SU-DHL-6 (cell line): ENCODE measurements around the gene TRPM7.

Experiments used
- H2AFZ ChIP-seq: fragments of 200-600 bp; sonication (generic); 2 replicates; pipeline ENCODE4 v1.6.1; 2014; ENCODE audit warnings: low read depth, mild to moderate bottlenecking, moderate library complexity, mixed read lengths, antibody characterized with exemption, low read length; ENCODE audit not compliant: severe bottlenecking
- H3F3A ChIP-seq: fragments of 200-600 bp; shearing (Covaris generic); 2 replicates; pipeline ENCODE4 v1.6.0; 2016; ENCODE audit warnings: antibody characterized with exemption, mild to moderate bottlenecking; ENCODE audit not compliant: insufficient read depth
- H3K27ac ChIP-seq: fragments of 200-600 bp; sonication (generic); 2 replicates; pipeline ENCODE4 v1.5.1; 2016; ENCODE audit warnings: low read depth, mild to moderate bottlenecking, low read length, moderate library complexity, mixed read lengths
- H3K27me3 ChIP-seq: fragments of 200-600 bp; sonication (generic), shearing (Covaris generic); 2 replicates; pipeline ENCODE4 v1.6.0; 2014; ENCODE audit warnings: mild to moderate bottlenecking, low read length
- H3K36me3 ChIP-seq: fragments of 200-600 bp; sonication (generic); 2 replicates; pipeline ENCODE4 v1.6.1; 2014; ENCODE audit warnings: mild to moderate bottlenecking, low read length, mixed read lengths
- H3K4me2 ChIP-seq: fragments of 300-600, 200-600 bp; shearing (Covaris generic), sonication (generic); 2 replicates; pipeline ENCODE4 v1.6.0; 2014; ENCODE audit warnings: low read length, low read depth, mild to moderate bottlenecking; ENCODE audit not compliant: poor library complexity, severe bottlenecking
- H3K4me3 ChIP-seq: fragments of 200-600 bp; sonication (generic); 2 replicates; pipeline ENCODE4 v1.5.1; 2014; ENCODE audit warnings: antibody characterized with exemption, low read length, mild to moderate bottlenecking, mixed read lengths; ENCODE audit not compliant: insufficient read depth, poor library complexity, severe bottlenecking
- H3K79me2 ChIP-seq: fragments of 200-600 bp; sonication (generic); 2 replicates; pipeline ENCODE4 v1.6.1; 2014; ENCODE audit warnings: mild to moderate bottlenecking, low read length, moderate library complexity; ENCODE audit not compliant: insufficient read depth
- H3K9ac ChIP-seq: fragments of 200-600 bp; sonication (generic); 2 replicates; pipeline ENCODE4 v1.7.0; 2014; ENCODE audit warnings: mild to moderate bottlenecking, low read length
- H3K9me2 ChIP-seq: fragments of 200-600 bp; sonication (generic); replicated peaks from 2 replicates; pipeline ENCODE4 v1.6.1; 2014; ENCODE audit warnings: low read length; ENCODE audit not compliant: insufficient read depth
- H3K9me3 ChIP-seq: fragments of 200-600 bp; sonication (generic); 2 replicates; pipeline ENCODE4 v1.6.1; 2014; ENCODE audit warnings: low read length, mixed read lengths; ENCODE audit not compliant: insufficient read depth
- H4K20me1 ChIP-seq: fragments of 200-600 bp; sonication (generic); 2 replicates; pipeline ENCODE4 v1.6.1; 2014; ENCODE audit warnings: low read depth, mild to moderate bottlenecking, antibody characterized with exemption, low read length, moderate library complexity, mixed read lengths
- CTCF ChIP-seq: fragments of 200-600 bp; sonication (generic); IDR thresholded peaks from one replicate; pipeline ENCODE4 v1.5.1; 2017; ENCODE audit warnings: antibody characterized with exemption, mild to moderate bottlenecking, low read length, moderate library complexity; ENCODE audit not compliant: insufficient read depth, poor library complexity, severe bottlenecking
- EZH2phosphoT487 ChIP-seq: fragments of 200-600 bp; sonication (generic), shearing (Covaris generic); conservative IDR thresholded peaks from 2 replicates; pipeline ENCODE4 v1.6.1; 2018; ENCODE audit warnings: mild to moderate bottlenecking, antibody characterized with exemption, low read length, moderate library complexity, mixed read lengths

The TRPM7 gene

GRCh38 chr15:50552238-50552637 lies 134.4 kb downstream of the TRPM7 start:
- H3K79me2 ChIP-seq: no peaks in the 10 kb centered on the region
- TF ChIP-seq CTCF: no peak
- no peak for TF ChIP-seq EZH2phosphoT487
- H3F3A ChIP-seq: no peaks in the 10 kb centered on the region
- no peaks in the 10 kb centered on the region for H3K27me3 ChIP-seq
- H3K27ac ChIP-seq: no peak overlapping the region
- H3K4me3 ChIP-seq: no peak overlapping the region
- H3K9ac ChIP-seq: no peak overlapping the region
- no peak overlapping the region for H2AFZ ChIP-seq
- H4K20me1 ChIP-seq: no peaks in the 10 kb centered on the region
- H3K9me2 ChIP-seq: no peaks in the 10 kb centered on the region
- H3K9me3 ChIP-seq: no peaks in the 10 kb centered on the region
- H3K36me3 ChIP-seq: no peaks in the 10 kb centered on the region
- no peak overlapping the region for H3K4me2 ChIP-seq

GRCh38 chr15:50549326-50549725 lies 137.3 kb downstream of the TRPM7 start:
- Histone ChIP-seq H3K27me3 (no peaks in the 10 kb centered on the region), H3K27ac (no peak overlapping the region), H4K20me1 (no peaks in the 10 kb centered on the region), H3K9me2 (no peaks in the 10 kb centered on the region), H3K9ac (no peak overlapping the region), H3K36me3 (no peaks in the 10 kb centered on the region), H3K4me2 (no peak overlapping the region), H3K9me3 (no peaks in the 10 kb centered on the region), H3K4me3 (no peak overlapping the region), H3K79me2 (no peaks in the 10 kb centered on the region), H3F3A (no peaks in the 10 kb centered on the region), H2AFZ (no peak overlapping the region)
- no peak for TF ChIP-seq EZH2phosphoT487
- no peak for TF ChIP-seq CTCF

- H3F3A ChIP-seq: no peaks in the 10 kb centered on the region
- no peak within 1 kb of the TSS for H3K4me2 ChIP-seq
- no peaks in the 10 kb centered on the region for H3K79me2 ChIP-seq
- no peaks in the 10 kb centered on the region for H3K9me2 ChIP-seq
- H3K9ac ChIP-seq: no peak within 1 kb of the TSS
- H3K36me3 ChIP-seq: no peaks in the 10 kb centered on the region
- TF ChIP-seq EZH2phosphoT487: no peak
- TF ChIP-seq CTCF: no peak
- H2AFZ ChIP-seq: no peak within 1 kb of the TSS
- no peaks in the 10 kb centered on the region for H3K27me3 ChIP-seq
- no peaks in the 10 kb centered on the region for H4K20me1 ChIP-seq
- no peak within 1 kb of the TSS for H3K27ac ChIP-seq
- H3K9me3 ChIP-seq: no peaks in the 10 kb centered on the region
- H3K4me3 ChIP-seq: no peak within 1 kb of the TSS
These were observed 140.0 kb downstream of the TRPM7 start, which contains the start of gene USP50 for GRCh38 chr15:50546566-50546965. Gene USP50 (minus strand): TSS chr15:50546666. CDS start chr15:50546525, 141 bp downstream.
